ENCODE results near the gene GOLIM4. TPM values are rescaled to one million over a fixed set of nuclear protein-coding genes. Genes with fewer than 3 reads are reported as not detected.

GOLIM4 gene
- total RNA-seq, 1 experiment from 2014 or later = 24.6 TPM

GRCh38 chr3:168002786-168003368, 92.8 kb downstream of the GOLIM4 start:
- Histone ChIP-seq H3K4ac (ENCODE audit: low read depth, low read length) (no peak overlapping the region), H2BK20ac (ENCODE audit: low read depth, low read length, poor library complexity, severe bottlenecking) (no peak overlapping the region), H3K9ac (ENCODE audit: extremely low read depth, insufficient read length, low read length) (no peak overlapping the region), H4K8ac (replicated peaks; ENCODE audit: insufficient read length, low read depth, low read length) (no peak overlapping the region), H3K79me2 (ENCODE audit: insufficient read depth, low read length) (no peaks in the 10 kb centered on the region), H4K5ac (ENCODE audit: insufficient read length, low read depth, low read length) (no peak overlapping the region), H3K23me2 (ENCODE audit: insufficient read length, low read depth, low read length, poor library complexity, severe bottlenecking) (no peaks in the 10 kb centered on the region), H4K91ac (ENCODE audit: insufficient read length, low read depth, low read length) (no peak overlapping the region), H3K18ac (ENCODE audit: insufficient read length, low read depth, low read length) (no peak overlapping the region), H2BK12ac (ENCODE audit: insufficient read length, low read depth, low read length) (no peak overlapping the region), H3K79me1 (ENCODE audit: insufficient read depth, low read depth, low read length, poor library complexity, severe bottlenecking) (no peaks in the 10 kb centered on the region), H2BK120ac (ENCODE audit: low read depth, low read length, poor library complexity, severe bottlenecking) (no peak overlapping the region), H2AK5ac (ENCODE audit: insufficient read length, low read length) (no peak overlapping the region), H3K9me3 (ENCODE audit: control insufficient read depth, low read depth, low read length) (no peaks in the 10 kb centered on the region), H2AFZ (ENCODE audit: low read length) (no peak overlapping the region), H3K14ac (ENCODE audit: insufficient read depth, low read length) (no peak overlapping the region), H3K4me2 (ENCODE audit: insufficient read depth, insufficient read length, low read length) (no peak overlapping the region), H2BK5ac (ENCODE audit: insufficient read length, low read length) (no peak overlapping the region), H3T11ph (ENCODE audit: low read length) (no peak overlapping the region), H3K27ac (ENCODE audit: insufficient read length, low read depth, low read length) (no peak overlapping the region), H4K20me1 (ENCODE audit: control insufficient read depth, insufficient read depth, insufficient read length) (no peaks in the 10 kb centered on the region), H2BK15ac (ENCODE audit: low read depth, low read length) (no peak overlapping the region), H3K4me1 (ENCODE audit: insufficient read depth, low read length) (no peaks in the 10 kb centered on the region), H3K56ac (ENCODE audit: insufficient read length, low read depth, low read length) (no peak overlapping the region), H3K27me3 (ENCODE audit: insufficient read depth, low read length) (no peaks in the 10 kb centered on the region), H3K23ac (ENCODE audit: insufficient read length, low read depth, low read length) (no peak overlapping the region)
- no peak for TF ChIP-seq CTCF (conservative IDR thresholded peaks at IDR 0.05)
- WGBS (ENCODE audit: extremely low coverage, insufficient read length, low lambda C conversion rate) = no CpG with 5 or more reads among the region's 1 CpG
- no peaks in the 10 kb centered on the region for H3K4me1 Mint-ChIP-seq
- no peaks in the 10 kb centered on the region for H3K27me3 Mint-ChIP-seq (ENCODE audit: low read depth)
- DNase-seq = no peak
- no peaks in the 10 kb centered on the region for H3K36me3 Mint-ChIP-seq (ENCODE audit: insufficient read depth in 1 of 3, low read depth in 3 of 3)
- no peak overlapping the region for H3K4me3 Mint-ChIP-seq
- H3K9me3 Mint-ChIP-seq = no peaks in the 10 kb centered on the region
- H3K27ac Mint-ChIP-seq = no peak overlapping the region
